Cerebellar cortex (tissue), 1 donor: ENCODE results near the gene OGFR.
A peak's percentile ranks its signal among the peaks of the same experiment; 100 is the strongest.

Experiments used
- DNase-seq: peaks from one replicate; pipeline ENCODE4 v3.0.0-alpha.2; 2015; ENCODE audit warnings: low spot score

The OGFR gene

GRCh38 chr20:62814709-62815065 lies 10.1 kb downstream of the OGFR start:
- no peak for DNase-seq

GRCh38 chr20:62815066-62815991 lies 10.7 kb downstream of the OGFR start:
- DNase-seq, result peak; percentile 16

- no peak for DNase-seq
Observed at GRCh38 chr20:62816031-62816883, 11.6 kb downstream of the OGFR start.

GRCh38 chr20:62816884-62817873 lies 12.5 kb downstream of the OGFR start, which contains the start of gene COL9A3:
Gene COL9A3, plus strand, starts transcription at chr20:62817050. Its CDS starts 15 bp downstream, at chr20:62817065.
- DNase-seq, result no peak

- DNase-seq, result no peak
Observed at GRCh38 chr20:62817975-62818591, 13.4 kb downstream of the OGFR start.

GRCh38 chr20:62818592-62819493 lies 14.2 kb downstream of the OGFR start:
- DNase-seq, result peak; percentile 23

GRCh38 chr20:62819494-62820174 lies 15.0 kb downstream of the OGFR start:
- no peak for DNase-seq

- DNase-seq, result no peak
Observed at GRCh38 chr20:62820208-62820961, 15.8 kb downstream of the OGFR start.

GRCh38 chr20:62820962-62821725 lies 16.5 kb downstream of the OGFR start:
- DNase-seq, result no peak

GRCh38 chr20:62821726-62822210 lies 17.1 kb downstream of the OGFR start:
- no peak for DNase-seq

- no peak for DNase-seq
Observed at GRCh38 chr20:62822239-62822787, 17.7 kb downstream of the OGFR start.

- DNase-seq, result peak; percentile 61
Observed at GRCh38 chr20:62822788-62823651, 18.4 kb downstream of the OGFR start.

- DNase-seq, result no peak
Observed at GRCh38 chr20:62823688-62824475, 19.2 kb downstream of the OGFR start.

- peak; percentile 16 for DNase-seq
Observed at GRCh38 chr20:62824476-62825332, 20.1 kb downstream of the OGFR start.
